SK-N-SH (cell line): ENCODE measurements around the gene LSMEM2. TPM values are rescaled to one million over a fixed set of nuclear protein-coding genes. Genes with fewer than 3 reads are reported as not detected.

Experiments
- CTCF ChIA-PET: fragments of 300-600, 350-600 bp; formaldehyde crosslinking; extraction: SDS; loops from one replicate; lab custom pipeline; 2021; lab: Yijun Ruan, JAX
- POLR2A ChIA-PET: fragments of 350-600 bp; sonication (Branson Sonifier 250); formaldehyde crosslinking; extraction: SDS; loops from one replicate; lab custom pipeline; 2020; ENCODE audit warnings: antibody characterized with exemption, inconsistent platforms; lab: Yijun Ruan, JAX
- DNase-seq: peaks from one replicate; pipeline ENCODE4 v3.0.0; 2012
- H2AFZ ChIP-seq: fragments of 200-600 bp; sonication (generic); 2 replicates; pipeline ENCODE4 v1.8.1; 2016; ENCODE audit warnings: antibody characterized with exemption, mild to moderate bottlenecking, low read depth
- H3F3A ChIP-seq: fragments of 200-600 bp; sonication (generic); replicated peaks from 2 replicates; pipeline ENCODE3; 2016; ENCODE audit warnings: antibody characterized with exemption, mild to moderate bottlenecking; ENCODE audit not compliant: insufficient read depth
- H3K27ac ChIP-seq, 2 experiments: fragments of 200-500 bp in 1 of 2; fragments of 200-600 bp in 1 of 2; sonication (Bioruptor generic) in 1 of 2; sonication (generic), shearing (Covaris generic) in 1 of 2; 2 replicates each; pipeline versions ENCODE4 v1.5.1 to v1.6.1; 2014 to 2016; ENCODE audit warnings: low read depth in 2 of 2, inconsistent platforms in 1 of 2, low read length in 1 of 2, mild to moderate bottlenecking in 1 of 2, mixed read lengths in 1 of 2
- H3K27me3 ChIP-seq: fragments of 200-600 bp; sonication (generic), shearing (Covaris generic); 2 replicates; pipeline ENCODE4 v1.6.1; 2016; ENCODE audit warnings: mixed run types; ENCODE audit not compliant: insufficient read depth
- H3K36me3 ChIP-seq, 2 experiments: fragments of 200-500 bp in 1 of 2; fragments of 200-600 bp in 1 of 2; sonication (Bioruptor generic) in 1 of 2; sonication (generic) in 1 of 2; replicated peaks in 1 of 2; 2 replicates each; pipeline versions ENCODE3 to v1.5.1; 2014 to 2016; ENCODE audit warnings: low read length in 1 of 2, mild to moderate bottlenecking in 1 of 2; ENCODE audit not compliant: insufficient read depth in 2 of 2, control insufficient read depth in 1 of 2
- H3K4me1 ChIP-seq, 2 experiments: fragments of 200-500 bp in 1 of 2; fragments of 200-600 bp in 1 of 2; sonication (Bioruptor generic) in 1 of 2; sonication (generic), shearing (Covaris generic) in 1 of 2; 2 replicates each; pipeline versions ENCODE4 v1.5.1 to v1.6.1; 2014 to 2016; ENCODE audit warnings: low read depth in 1 of 2, low read length in 1 of 2, mixed run types in 1 of 2; ENCODE audit not compliant: insufficient read depth in 2 of 2, control insufficient read depth in 1 of 2
- H3K4me2 ChIP-seq: fragments of 200-600 bp; sonication (generic), shearing (Covaris generic); 2 replicates; pipeline ENCODE4 v1.6.1; 2017; ENCODE audit warnings: mixed run types
- H3K4me3 ChIP-seq, 2 experiments: fragments of 200-500 bp in 1 of 2; fragments of 200-600 bp in 1 of 2; sonication (Bioruptor generic) in 1 of 2; sonication (generic), shearing (Covaris generic) in 1 of 2; 2 replicates each; pipeline versions ENCODE4 v1.5.1 to v1.8.1; 2014 to 2016; ENCODE audit warnings: low read depth in 2 of 2, inconsistent platforms in 1 of 2, low read length in 1 of 2, mild to moderate bottlenecking in 1 of 2, mixed read lengths in 1 of 2, moderate library complexity in 1 of 2
- H3K79me2 ChIP-seq: fragments of 200-600 bp; sonication (generic); 2 replicates; pipeline ENCODE4 v1.8.1; 2017; ENCODE audit warnings: mild to moderate bottlenecking; ENCODE audit not compliant: insufficient read depth
- H3K9ac ChIP-seq: fragments of 200-600 bp; sonication (generic); 2 replicates; pipeline ENCODE4 v1.6.1; 2017; ENCODE audit warnings: mixed run types
- H3K9me2 ChIP-seq: fragments of 200-600 bp; sonication (generic); 2 replicates; pipeline ENCODE4 v1.6.1; 2017; ENCODE audit warnings: mixed run types
- H3K9me3 ChIP-seq: fragments of 200-600 bp; sonication (generic); 2 replicates; pipeline ENCODE4 v1.6.1; 2017; ENCODE audit warnings: mixed run types, mild to moderate bottlenecking, moderate library complexity
- H4K20me1 ChIP-seq: fragments of 200-600 bp; sonication (generic); 2 replicates; pipeline ENCODE4 v1.6.1; 2017; ENCODE audit warnings: mild to moderate bottlenecking, mixed run types; ENCODE audit not compliant: insufficient read depth
- CHD2 ChIP-seq: fragments of 150-350 bp; IDR thresholded peaks from 2 replicates; pipeline ENCODE4 v1.6.1; 2018; ENCODE audit warnings: low read length; ENCODE audit not compliant: partially characterized antibody
- ELF1 ChIP-seq: IDR thresholded peaks from 2 replicates; pipeline ENCODE4 v1.4.0; 2012
- EZH2phosphoT487 ChIP-seq: fragments of 200-600 bp; sonication (generic); IDR thresholded peaks from 2 replicates; pipeline ENCODE4 v1.6.1; 2017; ENCODE audit warnings: low read depth, mixed run types, mild to moderate bottlenecking, antibody characterized with exemption, moderate library complexity, borderline replicate concordance
- FOSL2 ChIP-seq: IDR thresholded peaks from 2 replicates; pipeline ENCODE4 v1.4.0; 2012; ENCODE audit warnings: low read depth, mild to moderate bottlenecking, moderate library complexity, borderline replicate concordance
- FOXM1 ChIP-seq: IDR thresholded peaks from 2 replicates; pipeline ENCODE4 v1.4.0; 2012; ENCODE audit warnings: low read depth, mild to moderate bottlenecking
- GABPA ChIP-seq: IDR thresholded peaks from 2 replicates; pipeline ENCODE4 v1.4.0; 2012; ENCODE audit warnings: low read depth, mild to moderate bottlenecking
- GATA2 ChIP-seq: sonication (generic); formaldehyde crosslinking; IDR thresholded peaks from 2 replicates; pipeline ENCODE4 v1.5.0; 2020; ENCODE audit warnings: mild to moderate bottlenecking, missing genetic modification reagents
- MEF2A ChIP-seq: IDR thresholded peaks from 2 replicates; pipeline ENCODE4 v1.4.0; 2012; ENCODE audit warnings: low read depth, borderline replicate concordance
- MXI1 ChIP-seq: IDR thresholded peaks from 2 replicates; pipeline ENCODE4 v1.6.1; 2012; ENCODE audit warnings: mild to moderate bottlenecking, low read depth, low read length, improper control_type of control experiment
- NFIC ChIP-seq: IDR thresholded peaks from 2 replicates; pipeline ENCODE4 v1.4.0; 2012; ENCODE audit warnings: borderline replicate concordance
- RCOR1 ChIP-seq: fragments of 150-350 bp; IDR thresholded peaks from 2 replicates; pipeline ENCODE4 v1.6.1; 2017; ENCODE audit warnings: antibody characterized with exemption, low read length
- RXRA ChIP-seq: IDR thresholded peaks from 2 replicates; pipeline ENCODE4 v1.4.0; 2012; ENCODE audit warnings: low read depth, mild to moderate bottlenecking, borderline replicate concordance
- TAF1 ChIP-seq: IDR thresholded peaks from 2 replicates; pipeline ENCODE4 v1.6.1; 2012; ENCODE audit warnings: low read depth, mild to moderate bottlenecking, low read length, moderate library complexity, borderline replicate concordance
- TCF12 ChIP-seq: IDR thresholded peaks from 2 replicates; pipeline ENCODE4 v1.4.0; 2012
- YY1 ChIP-seq: IDR thresholded peaks from 2 replicates; pipeline ENCODE4 v1.4.0; 2012; ENCODE audit warnings: low read depth, mild to moderate bottlenecking
- WGBS: methylation state at CpG from one replicate; pipeline ENCODE4 v1.1.6; 2017; ENCODE audit warnings: low lambda C conversion rate; 5-methylcytosine and 5-hydroxymethylcytosine counted together
- polyA plus RNA-seq, 3 experiments: library from polyadenylated mRNA; depleted of rRNA; stranded (reverse); fragments of >200 nt; gene quantifications; 2 replicates each; pipeline ENCODE4 v1.2.3, GENCODE V29; 2012
- TF ChIP-seq, protein P1 (sequence below): IDR thresholded peaks from 2 replicates; pipeline ENCODE4; 2012
- TF ChIP-seq, protein P2 (sequence below): IDR thresholded peaks from 2 replicates; pipeline ENCODE4 v1.4.0; 2012; ENCODE audit warnings: low read depth, borderline replicate concordance
- TF ChIP-seq, protein P3 (sequence below): IDR thresholded peaks from 2 replicates; pipeline ENCODE4 v1.6.1; 2012; ENCODE audit warnings: mild to moderate bottlenecking, low read depth, low read length, moderate library complexity
- TF ChIP-seq, protein P4 (sequence below): fragments of 150-350 bp; IDR thresholded peaks from 2 replicates; pipeline ENCODE4 v1.6.1; 2017; ENCODE audit warnings: antibody characterized with exemption, low read length, low read depth, borderline replicate concordance

The LSMEM2 gene
- polyA plus RNA-seq, 1 of the 3 experiments (the other 2 are of a cell fraction): 0.03 TPM

DNA sequence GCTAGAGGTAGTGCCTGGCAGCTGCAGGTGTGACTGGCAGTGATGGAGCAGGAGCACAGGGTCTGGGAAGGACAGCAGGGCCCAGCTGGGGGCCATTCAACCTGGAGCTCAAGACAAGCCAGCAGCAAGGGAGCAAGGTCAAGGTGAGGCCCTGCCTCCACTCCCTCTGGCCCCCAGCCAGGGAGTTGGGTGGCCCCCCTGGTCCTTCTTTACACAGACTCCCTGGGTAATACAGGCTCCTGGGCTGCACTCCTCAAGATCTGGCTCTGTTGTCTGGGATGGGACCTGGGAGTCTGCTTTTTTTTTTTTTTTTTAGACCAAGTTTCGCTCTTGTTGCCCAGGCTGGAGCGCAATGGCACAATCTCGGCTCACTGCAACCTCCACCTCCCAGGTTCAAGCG is 28.4 kb upstream of the LSMEM2 start:
- Histone ChIP-seq H3K36me3 (peaks cover 9 to 34% of the 10 kb centered on the region in 2 experiments), H3K4me2 (no peak overlapping the region), H3K9ac (no peak overlapping the region), H3K27ac (no peak overlapping the region), H3K4me3 (no peak overlapping the region), H2AFZ (no peak overlapping the region), H3K4me1 (peaks cover 23 to 37% of the 10 kb centered on the region in 2 experiments; a peak in 3 of 4 replicates), H3F3A (peaks cover 20% of the 10 kb centered on the region), H3K79me2 (peaks cover 94% of the 10 kb centered on the region), H4K20me1 (peaks cover 90% of the 10 kb centered on the region), H3K9me2 (no peaks in the 10 kb centered on the region), H3K9me3 (no peaks in the 10 kb centered on the region), H3K27me3 (no peaks in the 10 kb centered on the region)
- CTCF ChIA-PET: interaction anchor here (0.9 to 61.6 kb wide), 9 partner anchors 8 to 130 kb away, joined by 3 to 1375 read pairs (median 7); partner anchors contain the start of genes GNAI2 and GNAT1
- no peak for DNase-seq
- TF ChIP-seq GATA2 (CRISPR knock-in tag) (no peak), CHD2 (no peak), RXRA (no peak), YY1 (no peak)
- TF ChIP-seq, protein P1, sequence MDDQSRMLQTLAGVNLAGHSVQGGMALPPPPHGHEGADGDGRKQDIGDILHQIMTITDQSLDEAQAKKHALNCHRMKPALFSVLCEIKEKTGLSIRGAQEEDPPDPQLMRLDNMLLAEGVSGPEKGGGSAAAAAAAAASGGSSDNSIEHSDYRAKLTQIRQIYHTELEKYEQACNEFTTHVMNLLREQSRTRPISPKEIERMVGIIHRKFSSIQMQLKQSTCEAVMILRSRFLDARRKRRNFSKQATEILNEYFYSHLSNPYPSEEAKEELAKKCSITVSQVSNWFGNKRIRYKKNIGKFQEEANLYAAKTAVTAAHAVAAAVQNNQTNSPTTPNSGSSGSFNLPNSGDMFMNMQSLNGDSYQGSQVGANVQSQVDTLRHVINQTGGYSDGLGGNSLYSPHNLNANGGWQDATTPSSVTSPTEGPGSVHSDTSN: no peak
- TF ChIP-seq, protein P2, sequence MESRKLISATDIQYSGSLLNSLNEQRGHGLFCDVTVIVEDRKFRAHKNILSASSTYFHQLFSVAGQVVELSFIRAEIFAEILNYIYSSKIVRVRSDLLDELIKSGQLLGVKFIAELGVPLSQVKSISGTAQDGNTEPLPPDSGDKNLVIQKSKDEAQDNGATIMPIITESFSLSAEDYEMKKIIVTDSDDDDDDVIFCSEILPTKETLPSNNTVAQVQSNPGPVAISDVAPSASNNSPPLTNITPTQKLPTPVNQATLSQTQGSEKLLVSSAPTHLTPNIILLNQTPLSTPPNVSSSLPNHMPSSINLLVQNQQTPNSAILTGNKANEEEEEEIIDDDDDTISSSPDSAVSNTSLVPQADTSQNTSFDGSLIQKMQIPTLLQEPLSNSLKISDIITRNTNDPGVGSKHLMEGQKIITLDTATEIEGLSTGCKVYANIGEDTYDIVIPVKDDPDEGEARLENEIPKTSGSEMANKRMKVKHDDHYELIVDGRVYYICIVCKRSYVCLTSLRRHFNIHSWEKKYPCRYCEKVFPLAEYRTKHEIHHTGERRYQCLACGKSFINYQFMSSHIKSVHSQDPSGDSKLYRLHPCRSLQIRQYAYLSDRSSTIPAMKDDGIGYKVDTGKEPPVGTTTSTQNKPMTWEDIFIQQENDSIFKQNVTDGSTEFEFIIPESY: no peak
- TF ChIP-seq, protein P3, sequence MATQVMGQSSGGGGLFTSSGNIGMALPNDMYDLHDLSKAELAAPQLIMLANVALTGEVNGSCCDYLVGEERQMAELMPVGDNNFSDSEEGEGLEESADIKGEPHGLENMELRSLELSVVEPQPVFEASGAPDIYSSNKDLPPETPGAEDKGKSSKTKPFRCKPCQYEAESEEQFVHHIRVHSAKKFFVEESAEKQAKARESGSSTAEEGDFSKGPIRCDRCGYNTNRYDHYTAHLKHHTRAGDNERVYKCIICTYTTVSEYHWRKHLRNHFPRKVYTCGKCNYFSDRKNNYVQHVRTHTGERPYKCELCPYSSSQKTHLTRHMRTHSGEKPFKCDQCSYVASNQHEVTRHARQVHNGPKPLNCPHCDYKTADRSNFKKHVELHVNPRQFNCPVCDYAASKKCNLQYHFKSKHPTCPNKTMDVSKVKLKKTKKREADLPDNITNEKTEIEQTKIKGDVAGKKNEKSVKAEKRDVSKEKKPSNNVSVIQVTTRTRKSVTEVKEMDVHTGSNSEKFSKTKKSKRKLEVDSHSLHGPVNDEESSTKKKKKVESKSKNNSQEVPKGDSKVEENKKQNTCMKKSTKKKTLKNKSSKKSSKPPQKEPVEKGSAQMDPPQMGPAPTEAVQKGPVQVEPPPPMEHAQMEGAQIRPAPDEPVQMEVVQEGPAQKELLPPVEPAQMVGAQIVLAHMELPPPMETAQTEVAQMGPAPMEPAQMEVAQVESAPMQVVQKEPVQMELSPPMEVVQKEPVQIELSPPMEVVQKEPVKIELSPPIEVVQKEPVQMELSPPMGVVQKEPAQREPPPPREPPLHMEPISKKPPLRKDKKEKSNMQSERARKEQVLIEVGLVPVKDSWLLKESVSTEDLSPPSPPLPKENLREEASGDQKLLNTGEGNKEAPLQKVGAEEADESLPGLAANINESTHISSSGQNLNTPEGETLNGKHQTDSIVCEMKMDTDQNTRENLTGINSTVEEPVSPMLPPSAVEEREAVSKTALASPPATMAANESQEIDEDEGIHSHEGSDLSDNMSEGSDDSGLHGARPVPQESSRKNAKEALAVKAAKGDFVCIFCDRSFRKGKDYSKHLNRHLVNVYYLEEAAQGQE: no peak
- POLR2A ChIA-PET: interaction anchor here (1.1 kb wide), 1 partner anchor 10 kb away, joined by 4 read pairs; no protein-coding TSS in a partner anchor
- WGBS: 100% methylated on average over 4 of the region's 4 CpGs

DNA sequence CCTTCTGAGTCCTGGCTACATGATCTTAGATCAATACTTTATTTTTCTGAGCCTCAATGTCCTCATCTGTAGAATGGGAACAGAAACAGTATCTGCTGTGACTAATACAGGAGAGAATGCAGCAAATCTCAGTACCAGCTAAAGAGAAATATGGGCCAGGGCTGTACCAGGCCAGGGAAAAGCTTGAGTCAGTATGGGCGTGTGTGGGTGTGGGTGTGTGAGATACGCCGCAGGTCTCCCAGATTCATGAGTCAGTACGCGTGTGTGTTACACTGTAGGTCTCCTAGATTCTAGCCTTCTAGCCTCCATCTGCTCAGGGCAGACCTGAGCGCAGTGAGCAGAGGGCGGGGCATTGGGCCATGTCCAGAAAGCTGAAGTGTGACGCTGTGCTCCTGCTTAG is 27.7 kb upstream of the LSMEM2 start:
- ChIA-PET CTCF (interaction anchor here (1.3 to 61.6 kb wide), 6 partner anchors 7 to 131 kb away, joined by 6 to 1375 read pairs (median 94); partner anchors contain the start of genes GNAI2 and GNAT1), POLR2A (no interaction called here)
- H3K27me3 ChIP-seq: no peaks in the 10 kb centered on the region
- H3F3A ChIP-seq: peaks cover 14% of the 10 kb centered on the region
- peaks cover 88% of the 10 kb centered on the region for H4K20me1 ChIP-seq
- peaks cover 11 to 34% of the 10 kb centered on the region in 2 experiments for H3K36me3 ChIP-seq
- H3K9me3 ChIP-seq: no peaks in the 10 kb centered on the region
- H3K27ac ChIP-seq: no peak overlapping the region
- H3K4me2 ChIP-seq: no peak overlapping the region
- WGBS: 81% methylated on average over 8 of the region's 8 CpGs
- no peak overlapping the region for H3K4me3 ChIP-seq
- no peak overlapping the region for H3K9ac ChIP-seq
- peaks cover 18 to 32% of the 10 kb centered on the region in 2 experiments; a peak in 3 of 4 replicates for H3K4me1 ChIP-seq
- H3K9me2 ChIP-seq: no peaks in the 10 kb centered on the region
- H3K79me2 ChIP-seq: peaks cover 87% of the 10 kb centered on the region
- DNase-seq: no peak
- no peak overlapping the region for H2AFZ ChIP-seq
- TF ChIP-seq MXI1 (no peak), MEF2A (no peak), FOXM1 (no peak), YY1 (no peak), ELF1 (no peak), RCOR1 (no peak), FOSL2 (peak; percentile 58; the same call in 1 of the 2 replicates), GABPA (no peak), EZH2phosphoT487 (no peak), TCF12 (peak; percentile 7; the same call in 1 of the 2 replicates), TAF1 (no peak), NFIC (no peak)
- TF ChIP-seq, protein P4, sequence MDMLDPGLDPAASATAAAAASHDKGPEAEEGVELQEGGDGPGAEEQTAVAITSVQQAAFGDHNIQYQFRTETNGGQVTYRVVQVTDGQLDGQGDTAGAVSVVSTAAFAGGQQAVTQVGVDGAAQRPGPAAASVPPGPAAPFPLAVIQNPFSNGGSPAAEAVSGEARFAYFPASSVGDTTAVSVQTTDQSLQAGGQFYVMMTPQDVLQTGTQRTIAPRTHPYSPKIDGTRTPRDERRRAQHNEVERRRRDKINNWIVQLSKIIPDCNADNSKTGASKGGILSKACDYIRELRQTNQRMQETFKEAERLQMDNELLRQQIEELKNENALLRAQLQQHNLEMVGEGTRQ: no peak
- TF ChIP-seq, protein P1: no peak
